T-helper 1 cell treated with Interleukin-12 subunit alpha and Interleukin-12 subunit beta and Interleukin-4 antibody, amounts not matched to agents 30 μg/mL and 1 μg/mL, for 36 hours (primary cell): ENCODE measurements around the gene SEMA3F.

Source experiments
- H3K27ac Mint-ChIP-seq: one replicate; pipeline ENCODE4 v1.8.0; 2021; ENCODE audit warnings: mild to moderate bottlenecking, mixed read lengths
- H3K27me3 Mint-ChIP-seq: one replicate; pipeline ENCODE4 v1.8.0; 2021; ENCODE audit warnings: low read depth, mixed read lengths
- H3K36me3 Mint-ChIP-seq: one replicate; pipeline ENCODE4 v1.8.0; 2021; ENCODE audit warnings: low read depth, mixed read lengths
- H3K4me1 Mint-ChIP-seq: one replicate; pipeline ENCODE4 v1.8.0; 2021; ENCODE audit warnings: low read depth, mixed read lengths
- H3K4me3 Mint-ChIP-seq: one replicate; pipeline ENCODE4 v1.8.0; 2021; ENCODE audit warnings: mild to moderate bottlenecking, moderate library complexity, mixed read lengths
- H3K9me3 Mint-ChIP-seq: one replicate; pipeline ENCODE4 v1.8.0; 2021; ENCODE audit warnings: mixed read lengths

The SEMA3F gene

DNA sequence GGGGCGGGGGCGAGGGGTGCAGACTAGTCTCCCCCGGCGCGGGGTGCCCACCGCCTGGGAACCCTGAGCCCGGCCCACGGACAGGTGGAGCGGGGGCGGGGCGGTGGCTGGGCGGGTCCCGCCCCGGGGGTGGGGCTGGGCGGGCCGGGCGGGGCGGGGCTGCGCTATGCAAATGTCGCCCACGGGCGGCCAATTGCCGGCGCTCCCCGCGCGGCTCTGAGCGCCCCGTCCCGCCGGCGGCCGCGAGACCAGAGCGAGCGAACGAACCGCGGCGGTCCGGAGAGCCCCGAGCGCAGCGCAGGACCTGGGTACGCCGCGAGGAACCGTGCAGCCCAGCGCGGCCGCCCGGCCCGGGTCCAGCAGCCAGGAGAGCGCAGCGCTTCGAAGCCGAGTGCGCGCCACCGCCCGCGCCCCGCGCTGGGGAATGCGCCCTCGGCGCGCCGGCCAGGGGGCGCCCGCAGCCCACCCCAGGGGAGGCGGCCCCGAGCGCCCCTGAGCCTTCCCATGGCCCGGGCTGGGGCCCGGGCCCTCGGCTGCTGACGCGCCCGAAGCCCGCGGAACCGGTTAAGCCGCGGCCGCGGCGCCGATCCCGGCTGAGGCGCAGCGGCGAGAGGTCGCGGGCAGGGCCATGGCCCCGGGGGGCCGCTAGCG is at the start of gene SEMA3F:
Gene SEMA3F (plus strand): TSS at position 485 of the 651 bp plus-strand sequence. CDS start 4,299 bp downstream, outside the sequence.
- Mint-ChIP-seq H3K4me1 (peaks cover 8% of the 10 kb centered on the region), H3K4me3 (peak within 1 kb of the TSS; percentile 77), H3K27ac (peak within 1 kb of the TSS; percentile 45), H3K27me3 (peaks cover 47% of the 10 kb centered on the region), H3K36me3 (peaks cover 2% of the 10 kb centered on the region), H3K9me3 (no peaks in the 10 kb centered on the region)

DNA sequence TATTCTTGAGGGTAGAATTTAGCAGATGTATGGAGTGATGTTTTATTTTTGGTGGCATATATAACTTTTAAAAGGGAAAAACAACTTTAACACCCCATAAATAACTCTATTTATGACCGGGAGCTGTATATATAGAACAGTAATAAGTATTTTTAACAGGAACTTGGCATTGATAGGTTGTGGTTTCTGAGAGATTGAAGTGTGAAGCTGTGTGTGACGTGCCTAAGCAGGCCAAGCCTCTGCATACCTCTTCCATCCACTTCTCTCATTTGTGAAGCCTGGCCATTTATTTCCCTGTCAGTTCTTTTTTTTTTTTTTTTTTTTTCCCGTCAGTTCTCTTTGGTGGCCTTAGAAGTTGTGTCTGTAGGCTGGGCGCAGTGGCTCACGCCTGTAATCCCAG is 43.4 kb upstream of the SEMA3F start:
- no peak overlapping the region for H3K27ac Mint-ChIP-seq
- H3K4me3 Mint-ChIP-seq, result no peak overlapping the region

DNA sequence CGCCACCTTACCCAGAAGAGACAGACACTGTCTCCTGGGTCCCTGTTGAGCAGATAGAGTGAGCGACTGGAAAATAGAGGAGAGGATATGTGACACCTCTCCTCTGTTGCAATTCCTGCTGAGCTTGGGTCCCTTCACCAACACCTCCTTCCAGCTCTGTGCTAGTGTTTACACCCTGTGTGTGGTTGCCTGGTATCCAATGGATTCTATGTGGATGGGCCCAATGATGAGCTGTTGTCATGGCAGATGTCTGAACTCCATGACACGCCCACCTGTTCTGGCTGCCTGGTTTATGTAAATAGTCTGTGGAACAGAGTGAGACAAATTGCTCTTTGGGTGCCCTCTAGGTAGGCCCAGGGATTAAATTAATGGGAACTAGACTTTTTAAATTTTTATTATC is 42.7 kb upstream of the SEMA3F start:
- Mint-ChIP-seq H3K27ac (no peak overlapping the region), H3K27me3 (no peaks in the 10 kb centered on the region), H3K9me3 (no peaks in the 10 kb centered on the region), H3K4me1 (peaks cover 5% of the 10 kb centered on the region), H3K4me3 (no peak overlapping the region), H3K36me3 (peaks cover 71% of the 10 kb centered on the region)

More for the DNA sequence above, 43.4 kb upstream of the SEMA3F start:
- Mint-ChIP-seq H3K9me3 (no peaks in the 10 kb centered on the region), H3K27me3 (no peaks in the 10 kb centered on the region), H3K36me3 (peaks cover 73% of the 10 kb centered on the region), H3K4me1 (peaks cover 5% of the 10 kb centered on the region)

DNA sequence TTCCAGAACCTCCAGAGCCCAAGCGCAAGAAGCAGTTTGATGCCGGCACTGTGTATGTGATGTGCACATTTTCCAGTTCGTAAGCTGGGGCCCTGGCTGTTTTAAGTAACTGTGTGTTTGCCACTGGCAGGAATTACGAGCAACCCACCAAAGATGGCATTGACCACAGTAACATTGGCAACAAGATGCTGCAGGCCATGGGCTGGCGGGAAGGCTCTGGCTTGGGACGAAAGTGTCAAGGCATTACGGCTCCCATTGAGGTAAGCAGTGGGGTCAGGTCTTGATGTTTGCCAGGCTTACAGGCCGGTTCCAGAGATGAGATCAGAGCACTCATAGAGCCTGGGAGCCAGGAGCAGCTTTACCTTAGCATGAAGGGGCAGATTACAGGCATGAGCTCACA is 38.0 kb upstream of the SEMA3F start:
- Mint-ChIP-seq H3K9me3 (no peaks in the 10 kb centered on the region), H3K27ac (no peak overlapping the region), H3K36me3 (peaks cover 48% of the 10 kb centered on the region), H3K4me1 (no peaks in the 10 kb centered on the region), H3K4me3 (no peak overlapping the region), H3K27me3 (no peaks in the 10 kb centered on the region)

DNA sequence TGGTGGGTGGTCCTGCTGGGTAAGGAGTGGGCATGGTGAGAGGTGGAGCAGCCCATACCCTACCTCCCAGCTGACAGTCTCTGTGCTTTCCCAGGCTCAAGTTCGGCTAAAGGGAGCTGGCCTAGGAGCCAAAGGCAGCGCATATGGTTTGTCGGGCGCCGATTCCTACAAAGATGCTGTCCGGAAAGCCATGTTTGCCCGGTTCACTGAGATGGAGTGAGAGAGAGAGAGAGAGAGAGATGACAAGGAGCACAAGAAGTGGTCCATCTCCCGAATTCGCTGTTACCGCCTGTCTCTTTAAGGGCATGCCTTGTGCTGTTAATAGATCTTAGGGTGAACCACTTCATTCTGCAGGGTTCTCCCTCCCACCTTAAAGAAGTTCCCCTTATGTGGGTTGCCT is 36.9 kb upstream of the SEMA3F start:
- Mint-ChIP-seq H3K36me3 (peaks cover 42% of the 10 kb centered on the region), H3K27ac (no peak overlapping the region), H3K4me1 (no peaks in the 10 kb centered on the region), H3K9me3 (no peaks in the 10 kb centered on the region), H3K27me3 (no peaks in the 10 kb centered on the region), H3K4me3 (no peak overlapping the region)

DNA sequence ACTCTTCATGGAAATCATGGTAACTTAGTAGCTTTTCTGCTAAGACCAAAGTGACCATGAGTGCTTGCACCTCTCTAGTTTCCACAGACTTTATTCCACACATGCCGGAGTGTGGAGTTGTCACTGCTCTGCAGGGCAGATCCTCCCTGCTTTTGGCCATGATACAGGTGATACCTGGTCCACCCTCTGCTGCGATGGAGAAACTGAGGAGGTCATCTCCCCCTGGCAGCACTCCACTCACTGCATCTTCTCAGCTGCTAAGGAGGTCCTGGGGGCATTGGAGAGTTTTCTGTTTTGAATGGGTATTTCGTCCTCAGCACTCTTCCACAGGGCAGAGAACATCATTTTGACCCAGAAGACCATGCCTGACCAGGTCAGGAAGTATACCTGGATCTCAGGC is 35.3 kb upstream of the SEMA3F start:
- no peak overlapping the region for H3K4me3 Mint-ChIP-seq
- no peaks in the 10 kb centered on the region for H3K4me1 Mint-ChIP-seq
- H3K27ac Mint-ChIP-seq, result no peak overlapping the region
- H3K9me3 Mint-ChIP-seq, result no peaks in the 10 kb centered on the region
- H3K27me3 Mint-ChIP-seq, result no peaks in the 10 kb centered on the region
- H3K36me3 Mint-ChIP-seq, result peaks cover 32% of the 10 kb centered on the region

DNA sequence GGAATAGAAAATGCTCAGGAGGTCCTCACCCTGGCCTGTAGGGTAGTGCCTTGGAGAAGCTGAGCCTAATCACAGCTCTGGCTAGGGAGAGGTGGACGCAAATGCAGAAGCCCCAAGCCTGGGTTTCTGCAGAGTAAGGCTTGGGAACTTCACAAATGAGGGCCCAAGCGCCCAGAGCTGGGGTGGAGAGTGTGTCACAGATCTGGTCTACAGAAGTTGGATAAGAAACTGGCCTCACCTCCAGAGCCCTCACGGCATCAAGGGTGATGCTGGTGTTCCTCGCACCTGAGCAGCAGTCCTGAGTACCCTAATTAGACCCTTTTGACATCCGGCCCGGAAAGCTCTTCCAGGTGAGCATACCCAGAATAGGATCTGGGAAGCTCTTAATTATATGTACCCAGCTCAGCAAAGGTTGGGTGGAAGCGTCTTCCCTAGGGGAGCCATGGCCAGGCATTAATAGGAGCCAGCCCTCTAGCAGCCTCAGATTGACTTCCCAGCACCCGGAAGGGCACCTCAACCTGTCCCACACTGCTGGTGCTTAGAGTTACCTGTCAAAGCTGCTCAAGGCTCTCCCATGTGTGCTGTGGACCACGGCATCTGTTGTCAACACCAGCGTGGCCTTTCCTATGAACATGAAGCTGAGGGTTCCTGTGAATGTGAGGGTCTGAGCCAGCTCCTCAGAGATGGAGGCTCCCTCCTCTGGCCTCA is 34.6 kb upstream of the SEMA3F start:
- Mint-ChIP-seq H3K9me3 (no peaks in the 10 kb centered on the region), H3K27ac (no peak overlapping the region), H3K36me3 (peaks cover 27% of the 10 kb centered on the region), H3K4me3 (no peak overlapping the region), H3K27me3 (no peaks in the 10 kb centered on the region), H3K4me1 (no peaks in the 10 kb centered on the region)

DNA sequence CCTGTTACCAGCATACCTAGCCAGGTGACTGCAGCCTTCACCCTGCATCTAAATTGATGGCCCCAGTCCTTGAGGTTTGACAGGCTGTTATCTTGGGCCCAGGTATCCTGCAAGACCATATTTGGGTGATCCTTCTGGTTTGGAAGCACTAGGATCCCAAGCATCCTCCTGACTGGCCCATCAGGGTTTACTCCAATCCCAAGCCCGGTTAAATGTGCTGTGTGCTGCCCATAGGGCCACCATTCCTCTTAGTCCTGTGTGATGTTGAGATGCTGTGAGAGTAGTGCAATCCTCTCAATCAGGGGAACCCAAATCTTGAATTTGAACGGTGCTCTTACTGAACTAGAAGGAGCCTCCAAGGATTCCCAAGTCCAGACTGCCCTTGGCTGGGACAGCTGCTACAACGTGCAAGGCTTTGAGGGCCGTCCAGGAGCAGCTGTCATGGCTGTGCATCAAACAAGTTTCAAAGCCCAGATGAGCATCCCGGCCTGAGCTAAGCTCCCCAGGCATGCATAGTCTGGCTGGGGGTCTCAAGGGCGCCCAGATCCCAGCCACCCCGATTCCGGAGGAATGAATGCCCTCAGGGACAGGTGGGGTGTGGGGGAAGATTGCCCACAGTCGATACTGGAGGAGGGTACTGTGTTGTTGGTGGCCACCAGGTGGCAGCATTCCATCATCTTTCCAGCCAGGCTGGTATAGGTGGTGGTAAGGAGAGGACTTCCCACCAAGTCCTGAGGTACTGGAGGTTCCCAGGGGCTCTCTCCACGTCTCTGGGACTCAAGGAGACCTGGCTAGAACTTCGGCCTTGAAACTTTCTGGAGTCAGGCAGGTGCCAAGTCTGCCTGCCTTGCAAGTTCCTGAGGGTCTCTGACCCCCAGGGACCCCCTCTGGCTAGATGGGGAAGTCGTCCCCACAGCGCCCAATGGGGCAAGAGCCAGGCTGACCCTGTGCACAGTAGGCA is 33.8 kb upstream of the SEMA3F start:
- H3K9me3 Mint-ChIP-seq, result no peaks in the 10 kb centered on the region
- H3K4me3 Mint-ChIP-seq, result no peak overlapping the region
- no peaks in the 10 kb centered on the region for H3K27me3 Mint-ChIP-seq
- H3K4me1 Mint-ChIP-seq, result no peaks in the 10 kb centered on the region
- H3K27ac Mint-ChIP-seq, result no peak overlapping the region
- H3K36me3 Mint-ChIP-seq, result peaks cover 19% of the 10 kb centered on the region

DNA sequence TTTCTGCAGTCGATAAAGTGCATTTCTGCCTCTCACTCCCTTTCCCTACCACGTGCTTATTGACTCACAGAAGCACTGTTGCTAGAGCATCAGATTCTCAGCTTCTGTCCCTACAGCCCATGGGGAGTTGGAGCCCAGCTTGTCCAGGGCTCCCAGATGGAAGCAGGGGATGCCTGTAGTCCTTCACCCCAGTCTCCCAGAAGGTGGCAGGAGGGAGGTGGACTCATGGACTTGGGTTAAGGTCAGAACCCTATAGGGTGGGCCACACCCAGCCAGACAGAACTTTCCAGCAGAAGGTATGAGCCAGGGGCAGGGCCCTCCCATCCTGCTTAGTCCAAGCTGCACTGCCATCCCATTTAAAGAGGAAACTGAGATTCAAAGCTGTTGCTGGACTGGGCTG is 33.1 kb upstream of the SEMA3F start:
- no peaks in the 10 kb centered on the region for H3K27me3 Mint-ChIP-seq
- peaks cover 13% of the 10 kb centered on the region for H3K36me3 Mint-ChIP-seq
- no peak overlapping the region for H3K27ac Mint-ChIP-seq
- no peak overlapping the region for H3K4me3 Mint-ChIP-seq
- no peaks in the 10 kb centered on the region for H3K9me3 Mint-ChIP-seq
- no peaks in the 10 kb centered on the region for H3K4me1 Mint-ChIP-seq

DNA sequence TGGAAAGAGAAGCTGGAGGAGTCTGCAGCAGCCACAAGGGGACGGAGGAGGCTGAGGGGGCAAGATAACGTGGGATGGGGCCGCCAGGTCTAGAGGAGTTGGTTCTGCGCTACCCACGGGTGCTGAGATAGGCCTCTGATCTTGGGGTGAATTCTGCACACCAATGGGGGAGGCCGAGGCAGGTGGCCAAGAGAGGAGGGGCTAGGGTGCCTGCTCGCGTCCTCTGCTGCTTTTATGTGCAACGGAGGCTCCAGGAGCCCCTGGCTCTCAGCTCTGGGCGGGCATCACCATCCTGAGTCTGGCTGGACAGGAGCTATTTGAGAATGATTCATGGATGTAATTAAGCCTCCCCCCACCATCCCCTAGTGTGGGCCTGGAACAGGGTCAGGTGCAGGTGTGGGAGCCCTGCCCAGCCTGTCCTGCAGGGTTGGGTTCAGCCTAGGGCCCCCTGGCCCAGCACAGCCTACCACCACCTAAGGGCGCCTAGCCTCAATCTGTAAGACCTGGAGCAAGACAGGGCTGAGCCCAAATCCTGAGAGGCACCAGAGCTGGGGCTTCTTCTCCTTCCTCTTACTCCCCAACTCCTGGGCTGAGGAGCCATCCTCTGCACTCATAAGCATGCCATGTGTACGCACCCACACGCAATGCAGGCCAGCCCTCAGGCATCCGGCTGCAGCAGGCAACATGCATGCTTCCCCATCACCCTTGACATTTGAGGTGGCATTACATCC is 32.3 kb upstream of the SEMA3F start:
- no peaks in the 10 kb centered on the region for H3K27me3 Mint-ChIP-seq
- H3K4me1 Mint-ChIP-seq, result no peaks in the 10 kb centered on the region
- H3K27ac Mint-ChIP-seq, result no peak overlapping the region
- peaks cover 11% of the 10 kb centered on the region for H3K36me3 Mint-ChIP-seq
- H3K4me3 Mint-ChIP-seq, result no peak overlapping the region
- H3K9me3 Mint-ChIP-seq, result no peaks in the 10 kb centered on the region

DNA sequence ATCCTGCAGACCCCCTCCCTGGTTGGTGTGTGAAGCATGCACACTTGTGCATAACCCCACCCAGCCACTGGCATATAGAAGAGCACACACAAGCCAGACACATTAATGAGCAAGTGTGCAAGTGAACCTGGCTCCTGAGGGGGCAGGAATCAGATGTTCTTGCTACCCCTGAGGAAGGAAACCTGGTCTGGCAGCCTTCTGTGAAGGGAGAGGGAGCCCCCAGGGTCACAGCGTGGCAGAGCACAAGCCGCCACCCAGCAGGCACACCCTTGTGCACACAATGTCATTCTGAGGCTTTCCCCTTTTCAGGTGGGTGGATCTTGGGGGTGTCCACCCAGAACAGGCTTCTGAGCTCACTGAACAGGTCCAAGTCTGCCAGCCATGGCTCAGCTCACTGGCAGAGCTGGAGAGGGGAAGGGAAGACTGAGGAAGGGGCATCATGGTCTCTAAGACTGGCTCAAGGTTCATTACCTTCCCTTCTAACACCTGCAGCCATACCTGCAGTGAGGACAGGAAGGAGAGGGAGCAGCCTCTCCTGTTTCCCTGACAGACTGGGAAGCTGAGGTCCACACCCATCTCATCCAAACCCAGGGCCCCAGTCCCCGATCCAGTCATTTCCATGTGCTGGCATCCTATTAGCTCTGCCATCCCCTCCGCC is 31.6 kb upstream of the SEMA3F start:
- no peaks in the 10 kb centered on the region for H3K4me1 Mint-ChIP-seq
- H3K27me3 Mint-ChIP-seq, result no peaks in the 10 kb centered on the region
- H3K4me3 Mint-ChIP-seq, result no peak overlapping the region
- H3K36me3 Mint-ChIP-seq, result peaks cover 4% of the 10 kb centered on the region
- H3K9me3 Mint-ChIP-seq, result no peaks in the 10 kb centered on the region
- no peak overlapping the region for H3K27ac Mint-ChIP-seq

DNA sequence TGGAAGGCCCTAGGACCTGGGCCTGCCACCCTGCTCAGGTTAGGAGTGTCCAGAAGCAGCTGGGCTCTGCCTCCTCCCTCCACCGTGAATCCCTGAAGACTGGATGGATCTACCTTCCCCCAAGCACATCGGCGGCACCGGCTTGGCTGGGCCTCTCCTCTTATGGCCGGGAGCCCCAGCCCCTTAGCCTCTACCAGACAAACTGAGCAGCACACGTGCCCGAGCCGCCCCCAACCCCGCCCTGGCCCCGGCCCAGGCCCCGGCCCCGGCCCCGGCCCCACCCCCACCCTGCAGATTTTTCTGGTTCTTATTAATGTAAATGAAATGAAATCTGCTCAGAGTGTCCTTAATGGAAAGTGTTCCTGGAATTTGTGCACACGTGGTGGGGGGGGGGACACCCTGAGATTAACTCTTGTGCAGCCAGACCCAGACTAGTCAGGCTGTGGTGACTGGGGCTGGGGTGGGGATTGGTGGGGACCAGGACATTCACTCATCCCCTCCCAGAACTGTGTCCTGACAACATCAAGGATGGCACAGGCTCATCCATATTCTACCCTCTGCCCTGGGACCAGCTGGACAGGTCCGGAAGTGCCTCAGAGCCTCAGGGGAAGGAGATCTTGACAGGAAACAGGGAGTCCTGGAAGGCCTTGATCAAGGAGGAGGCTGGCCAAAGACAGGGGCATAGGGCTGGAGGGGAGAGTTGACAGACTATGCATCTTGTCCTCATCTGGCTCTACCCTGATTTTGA is 30.9 kb upstream of the SEMA3F start:
- no peaks in the 10 kb centered on the region for H3K4me1 Mint-ChIP-seq
- no peaks in the 10 kb centered on the region for H3K36me3 Mint-ChIP-seq
- no peaks in the 10 kb centered on the region for H3K9me3 Mint-ChIP-seq
- no peaks in the 10 kb centered on the region for H3K27me3 Mint-ChIP-seq
- H3K4me3 Mint-ChIP-seq, result no peak overlapping the region
- H3K27ac Mint-ChIP-seq, result no peak overlapping the region

DNA sequence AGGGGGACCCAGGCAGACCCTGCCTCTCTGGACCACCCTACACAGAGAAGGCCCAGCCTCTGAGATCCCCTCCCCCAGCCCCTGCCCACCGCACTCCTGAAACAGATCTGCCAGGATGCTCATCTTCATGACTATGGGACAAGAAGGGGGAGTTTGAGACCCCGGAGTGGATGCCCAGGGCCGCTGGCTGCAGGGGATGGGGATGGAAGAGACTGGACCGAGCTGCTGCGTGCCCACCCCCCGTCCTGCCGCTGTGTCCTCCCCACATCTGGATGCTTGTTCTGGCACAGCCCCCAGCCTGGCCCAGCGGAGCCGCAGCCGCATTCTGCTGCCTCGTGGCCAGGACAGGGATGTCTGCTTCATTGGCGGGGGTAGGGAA is 30.3 kb upstream of the SEMA3F start:
- Mint-ChIP-seq H3K4me1 (no peaks in the 10 kb centered on the region), H3K36me3 (no peaks in the 10 kb centered on the region), H3K27ac (no peak overlapping the region), H3K4me3 (no peak overlapping the region), H3K27me3 (no peaks in the 10 kb centered on the region), H3K9me3 (no peaks in the 10 kb centered on the region)
